ENCODE data around the gene MUTYH. TPM values are rescaled to one million over a fixed set of nuclear protein-coding genes. Genes with fewer than 3 reads are reported as not detected.

MUTYH gene
- total RNA-seq, 1 experiment from 2014 or later = 40.8 TPM

DNA sequence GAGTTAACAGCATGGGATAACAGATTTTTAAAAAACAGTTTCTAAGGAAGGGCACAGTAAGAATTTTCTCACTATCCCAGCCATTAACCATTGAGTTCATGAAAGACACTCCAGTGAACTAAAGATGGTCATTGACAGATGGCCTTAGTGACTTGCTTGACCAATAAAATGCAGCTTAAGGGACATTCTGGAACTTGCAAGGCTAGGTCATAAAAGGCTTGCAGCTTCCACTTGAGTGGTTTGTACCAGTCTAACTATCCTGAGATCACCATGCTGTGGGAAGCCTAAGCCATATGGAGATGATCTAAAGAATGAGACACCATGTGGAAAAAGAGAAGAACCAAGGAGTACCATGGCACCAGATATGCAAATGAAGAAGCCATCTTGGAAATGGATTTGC, 37.9 kb upstream of the MUTYH start:
- no peak for DNase-seq (ENCODE audit: low read depth, low spot score)
- ChIA-PET CTCF (no interaction called here), POLR2A (no interaction called here)
- TF ChIP-seq TCF7L2 (IDR thresholded peaks at IDR 0.05; ENCODE audit: low read depth, low read length) (no peak), SIN3A (IDR thresholded peaks at IDR 0.05; ENCODE audit: borderline replicate concordance, insufficient read depth, low read depth, low read length) (no peak), POLR2AphosphoS5 (IDR thresholded peaks at IDR 0.05; ENCODE audit: low read depth, low read length) (no peak)
- TF ChIP-seq, protein P1, sequence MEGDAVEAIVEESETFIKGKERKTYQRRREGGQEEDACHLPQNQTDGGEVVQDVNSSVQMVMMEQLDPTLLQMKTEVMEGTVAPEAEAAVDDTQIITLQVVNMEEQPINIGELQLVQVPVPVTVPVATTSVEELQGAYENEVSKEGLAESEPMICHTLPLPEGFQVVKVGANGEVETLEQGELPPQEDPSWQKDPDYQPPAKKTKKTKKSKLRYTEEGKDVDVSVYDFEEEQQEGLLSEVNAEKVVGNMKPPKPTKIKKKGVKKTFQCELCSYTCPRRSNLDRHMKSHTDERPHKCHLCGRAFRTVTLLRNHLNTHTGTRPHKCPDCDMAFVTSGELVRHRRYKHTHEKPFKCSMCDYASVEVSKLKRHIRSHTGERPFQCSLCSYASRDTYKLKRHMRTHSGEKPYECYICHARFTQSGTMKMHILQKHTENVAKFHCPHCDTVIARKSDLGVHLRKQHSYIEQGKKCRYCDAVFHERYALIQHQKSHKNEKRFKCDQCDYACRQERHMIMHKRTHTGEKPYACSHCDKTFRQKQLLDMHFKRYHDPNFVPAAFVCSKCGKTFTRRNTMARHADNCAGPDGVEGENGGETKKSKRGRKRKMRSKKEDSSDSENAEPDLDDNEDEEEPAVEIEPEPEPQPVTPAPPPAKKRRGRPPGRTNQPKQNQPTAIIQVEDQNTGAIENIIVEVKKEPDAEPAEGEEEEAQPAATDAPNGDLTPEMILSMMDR (IDR thresholded peaks at IDR 0.05) = no peak
- TF ChIP-seq, protein P2, sequence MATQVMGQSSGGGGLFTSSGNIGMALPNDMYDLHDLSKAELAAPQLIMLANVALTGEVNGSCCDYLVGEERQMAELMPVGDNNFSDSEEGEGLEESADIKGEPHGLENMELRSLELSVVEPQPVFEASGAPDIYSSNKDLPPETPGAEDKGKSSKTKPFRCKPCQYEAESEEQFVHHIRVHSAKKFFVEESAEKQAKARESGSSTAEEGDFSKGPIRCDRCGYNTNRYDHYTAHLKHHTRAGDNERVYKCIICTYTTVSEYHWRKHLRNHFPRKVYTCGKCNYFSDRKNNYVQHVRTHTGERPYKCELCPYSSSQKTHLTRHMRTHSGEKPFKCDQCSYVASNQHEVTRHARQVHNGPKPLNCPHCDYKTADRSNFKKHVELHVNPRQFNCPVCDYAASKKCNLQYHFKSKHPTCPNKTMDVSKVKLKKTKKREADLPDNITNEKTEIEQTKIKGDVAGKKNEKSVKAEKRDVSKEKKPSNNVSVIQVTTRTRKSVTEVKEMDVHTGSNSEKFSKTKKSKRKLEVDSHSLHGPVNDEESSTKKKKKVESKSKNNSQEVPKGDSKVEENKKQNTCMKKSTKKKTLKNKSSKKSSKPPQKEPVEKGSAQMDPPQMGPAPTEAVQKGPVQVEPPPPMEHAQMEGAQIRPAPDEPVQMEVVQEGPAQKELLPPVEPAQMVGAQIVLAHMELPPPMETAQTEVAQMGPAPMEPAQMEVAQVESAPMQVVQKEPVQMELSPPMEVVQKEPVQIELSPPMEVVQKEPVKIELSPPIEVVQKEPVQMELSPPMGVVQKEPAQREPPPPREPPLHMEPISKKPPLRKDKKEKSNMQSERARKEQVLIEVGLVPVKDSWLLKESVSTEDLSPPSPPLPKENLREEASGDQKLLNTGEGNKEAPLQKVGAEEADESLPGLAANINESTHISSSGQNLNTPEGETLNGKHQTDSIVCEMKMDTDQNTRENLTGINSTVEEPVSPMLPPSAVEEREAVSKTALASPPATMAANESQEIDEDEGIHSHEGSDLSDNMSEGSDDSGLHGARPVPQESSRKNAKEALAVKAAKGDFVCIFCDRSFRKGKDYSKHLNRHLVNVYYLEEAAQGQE (IDR thresholded peaks at IDR 0.05; ENCODE audit: insufficient read depth in 1 of 2, low read depth in 2 of 2, low read length in 1 of 2) = no peak
- in situ Hi-C loops (cut with HindIII; ENCODE audit: low pct_unique_long_range_greater_than_20kb, low sequenced_read_pairs) (no loop called here), intact Hi-C loops (cut with micrococcal nuclease; ENCODE audit: unreplicated experiment) (no loop called here)
- Histone ChIP-seq H3K4me1 (ENCODE audit: control insufficient read depth, insufficient read depth, low read length) (no peaks in the 10 kb centered on the region), H3K9me3 (ENCODE audit: control insufficient read depth, insufficient read depth, low read depth, low read length) (no peaks in the 10 kb centered on the region), H3K36me3 (ENCODE audit: control insufficient read depth, insufficient read depth, low read length) (no peaks in the 10 kb centered on the region), H3K27me3 (ENCODE audit: control insufficient read depth, insufficient read depth, low read length) (no peaks in the 10 kb centered on the region; the same call in 1 of the 2 replicates), H3K4me3 (ENCODE audit: low read depth in 2 of 2, low read length in 2 of 2) (no peak overlapping the region), H3K27ac (ENCODE audit: low read length) (no peak overlapping the region)
- ATAC-seq = no peak
- BruUV-seq (replicated peaks) = no TSS peak

DNA sequence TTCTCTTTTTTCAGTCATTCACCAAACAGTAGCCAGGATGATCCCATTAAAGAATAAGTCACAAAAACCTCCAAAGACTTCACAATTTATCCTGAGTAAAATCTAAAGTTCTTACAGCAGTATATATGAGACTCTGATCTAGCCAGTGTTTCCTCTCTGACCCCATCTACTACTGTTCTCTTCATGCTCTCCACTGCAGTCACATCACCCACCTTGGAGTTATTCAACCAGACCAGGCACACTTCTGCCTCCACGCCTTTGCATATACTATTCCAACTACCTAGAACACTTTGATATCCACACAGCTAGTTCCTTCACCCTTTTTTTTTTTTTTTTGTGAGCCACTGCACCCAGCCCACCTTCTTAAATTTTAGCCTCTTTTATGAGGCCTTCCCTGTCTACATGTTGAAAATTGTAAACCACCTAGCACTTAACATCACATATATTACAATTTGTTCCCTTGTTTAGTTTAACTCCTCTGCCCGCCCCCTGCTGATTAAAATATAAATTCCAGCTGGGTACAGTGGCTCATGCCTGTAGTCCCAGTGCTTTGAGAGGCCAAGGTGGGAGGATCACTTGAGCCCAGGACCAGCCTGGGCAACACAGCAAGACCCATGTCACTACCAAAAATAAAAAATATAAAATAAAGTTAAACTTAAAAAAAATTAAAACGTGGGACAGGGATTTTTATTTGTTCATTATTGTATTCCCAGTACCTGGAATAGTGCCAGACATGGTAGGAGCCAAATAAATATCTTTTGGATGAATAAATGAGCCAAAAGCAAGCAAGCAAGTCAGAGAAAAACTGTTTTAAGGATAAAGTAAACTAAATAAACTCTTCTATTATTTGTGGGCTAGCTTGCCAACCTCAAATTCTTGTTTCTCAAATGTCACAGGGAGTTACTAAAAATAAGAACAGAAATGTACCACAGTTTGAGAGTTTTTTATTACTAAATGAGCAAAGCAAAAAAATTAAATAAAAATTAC, 35.2 kb upstream of the MUTYH start:
- ATAC-seq = no peak
- DNase-seq (ENCODE audit: low read depth, low spot score) = no peak
- ChIA-PET CTCF (interaction anchor here (0.5 to 0.6 kb wide), 3 partner anchors 16 to 104 kb away, joined by 3 to 5 read pairs (median 3); no protein-coding TSS in a partner anchor), POLR2A (no interaction called here)
- no peaks in the 10 kb centered on the region for H3K36me3 ChIP-seq (ENCODE audit: control insufficient read depth, insufficient read depth, low read length)
- H3K27me3 ChIP-seq (ENCODE audit: control insufficient read depth, insufficient read depth, low read length) = no peaks in the 10 kb centered on the region
- TF ChIP-seq TCF7L2 (IDR thresholded peaks at IDR 0.05; ENCODE audit: low read depth, low read length) = no peak
- TF ChIP-seq, protein P1 (IDR thresholded peaks at IDR 0.05) = no peak; the same call in 1 of the 2 replicates
- no peak for TF ChIP-seq POLR2AphosphoS5 (IDR thresholded peaks at IDR 0.05; ENCODE audit: low read depth, low read length)
- no peak for TF ChIP-seq SIN3A (IDR thresholded peaks at IDR 0.05; ENCODE audit: borderline replicate concordance, insufficient read depth, low read depth, low read length)
- TF ChIP-seq, protein P2 (IDR thresholded peaks at IDR 0.05; ENCODE audit: insufficient read depth in 1 of 2, low read depth in 2 of 2, low read length in 1 of 2) = no peak
- H3K4me3 ChIP-seq (ENCODE audit: low read depth in 2 of 2, low read length in 2 of 2) = no peak overlapping the region
- H3K9me3 ChIP-seq (ENCODE audit: control insufficient read depth, insufficient read depth, low read depth, low read length) = no peaks in the 10 kb centered on the region
- no peak overlapping the region for H3K27ac ChIP-seq (ENCODE audit: low read length)
- H3K4me1 ChIP-seq (ENCODE audit: control insufficient read depth, insufficient read depth, low read length) = no peaks in the 10 kb centered on the region
- no TSS peak for BruUV-seq (replicated peaks)
- intact Hi-C loops (cut with micrococcal nuclease; ENCODE audit: unreplicated experiment) (no loop called here), in situ Hi-C loops (cut with HindIII; ENCODE audit: low pct_unique_long_range_greater_than_20kb, low sequenced_read_pairs) (no loop called here)
